Measurements from ENCODE around the gene PDE6G. TPM values are rescaled to one million over a fixed set of nuclear protein-coding genes. Genes with fewer than 3 reads are reported as not detected.
A peak's percentile ranks its signal among the peaks of the same experiment; 100 is the strongest.

The PDE6G gene
- total and polyA plus RNA-seq, 2 of the 8 experiments (the other 6 are each of a cell fraction or from before 2014, with no cell fraction given): 5.8 to 12.9 TPM

DNA sequence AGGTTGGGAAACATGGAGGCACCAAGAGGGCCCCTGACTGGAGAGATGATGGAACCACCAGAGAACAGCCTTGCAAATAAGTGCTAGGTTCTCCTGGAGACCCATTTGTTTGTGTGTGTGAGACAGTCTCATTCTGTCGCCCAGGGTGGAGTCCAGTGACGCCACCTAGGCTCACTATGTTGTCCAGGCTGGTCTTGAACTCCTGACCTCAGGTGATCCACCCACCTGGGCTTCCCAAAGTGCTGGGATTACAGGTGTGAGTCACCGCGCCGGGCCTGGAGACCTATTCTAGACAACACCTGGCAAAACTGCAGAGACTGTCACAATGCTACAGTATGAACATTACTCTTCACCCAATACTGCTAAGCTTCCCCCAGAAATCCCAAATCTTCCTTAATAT, 20.9 kb downstream of the PDE6G start:
- DNase-seq (ENCODE audit: low read depth in 1 of 2, low spot score in 2 of 2) (no peak), FAIRE-seq (no peak)
- ChIA-PET CTCF (ENCODE audit: partially characterized antibody) (interaction anchor here (1.2 to 1.5 kb wide), 2 partner anchors 12 to 33 kb away, joined by 3 to 5 read pairs; no protein-coding TSS in a partner anchor), POLR2A (ENCODE audit: partially characterized antibody) (interaction anchor here (0.7 to 2.8 kb wide), 5 partner anchors 10 to 97 kb away, joined by 3 to 11 read pairs (median 5); partner anchors contain the start of gene FAAP100)
- no peak overlapping the region for H3K18ac ChIP-seq (ENCODE audit: extremely low read depth, low read length)
- no peak overlapping the region for H3K14ac ChIP-seq (ENCODE audit: insufficient read length)
- no peak overlapping the region for H4K91ac ChIP-seq (replicated peaks; ENCODE audit: insufficient read length, low read length)
- peaks cover 7 to 47% of the 10 kb centered on the region in 2 experiments for H3K79me2 ChIP-seq (ENCODE audit: control insufficient read depth in 1 of 2, insufficient read depth in 2 of 2, low read length in 2 of 2)
- H2AK5ac ChIP-seq (ENCODE audit: low read depth, low read length): no peak overlapping the region
- H2AFZ ChIP-seq (ENCODE audit: low read length): no peak overlapping the region
- no peak overlapping the region for H2BK120ac ChIP-seq (replicated peaks; ENCODE audit: low read depth, low read length)
- no peak overlapping the region for H3K23ac ChIP-seq (ENCODE audit: insufficient read length)
- peaks cover 3% of the 10 kb centered on the region; the same call in 1 of the 2 replicates for H3K23me2 ChIP-seq (ENCODE audit: low read depth, low read length)
- H2BK20ac ChIP-seq (ENCODE audit: low read length): no peak overlapping the region
- H3K27ac ChIP-seq (ENCODE audit: low read depth, low read length): no peak overlapping the region
- H3K4me2 ChIP-seq (ENCODE audit: insufficient read depth in 1 of 2, low read depth in 2 of 2, low read length in 2 of 2): peak overlapping the region; percentile 72 to 74; a peak in 3 of 4 replicates
- no peak overlapping the region for H2BK12ac ChIP-seq (ENCODE audit: low read depth, low read length)
- no peak overlapping the region for H2BK15ac ChIP-seq (ENCODE audit: low read length)
- H3K56ac ChIP-seq (replicated peaks; ENCODE audit: insufficient read length, low read depth, low read length): no peak overlapping the region
- H4K5ac ChIP-seq (ENCODE audit: insufficient read length, low read depth, low read length): no peak overlapping the region
- H4K20me1 ChIP-seq (replicated peaks in 1 of 2; ENCODE audit: control insufficient read depth in 1 of 2, insufficient read depth in 2 of 2, low read length in 2 of 2): no peaks in the 10 kb centered on the region
- peaks cover 0 to 5% (median 0%) of the 10 kb centered on the region in 4 experiments; a peak in 1 of 8 replicates for H3K36me3 ChIP-seq (ENCODE audit: control insufficient read depth in 2 of 4, insufficient read depth in 4 of 4, low read length in 3 of 4)
- 90% methylated on average over 5 of the region's 5 CpGs; no CpG with 5 or more reads in 1 of the 2 experiments for WGBS, 2 experiments (ENCODE audit: extremely low coverage in 1 of 2, insufficient coverage in 1 of 2, insufficient read length in 1 of 2, insufficient replicate concordance in 2 of 2, low coverage in 1 of 2, low lambda C conversion rate in 2 of 2, missing lambda C conversion rate in 1 of 2)
- H3K9ac ChIP-seq (replicated peaks in 1 of 4; ENCODE audit: extremely low read depth in 1 of 4, low read depth in 3 of 4, low read length in 3 of 4): no peak overlapping the region
- H3K79me1 ChIP-seq (ENCODE audit: low read depth, low read length): peaks cover 4% of the 10 kb centered on the region
- H2BK5ac ChIP-seq (ENCODE audit: low read depth, low read length): no peak overlapping the region
- no peak overlapping the region for H4K8ac ChIP-seq (ENCODE audit: extremely low read depth, insufficient read depth, low read length)
- no peaks in the 10 kb centered on the region for H3K9me3 ChIP-seq (ENCODE audit: insufficient read depth in 2 of 2, low read depth in 1 of 2, low read length in 1 of 2)
- H3K4me3 ChIP-seq (ENCODE audit: extremely low read depth in 1 of 4, insufficient read depth in 2 of 4, low read depth in 3 of 4, low read length in 4 of 4): peak overlapping the region in 3 of 4 experiments; percentile 78 to 95 (median 79); a peak in 4 of 8 replicates
- H3K4ac ChIP-seq (replicated peaks; ENCODE audit: insufficient read length, low read depth, low read length): no peak overlapping the region
- no peaks in the 10 kb centered on the region for H3K27me3 ChIP-seq (replicated peaks in 1 of 4; ENCODE audit: control insufficient read depth in 3 of 4, extremely low read depth in 1 of 4, insufficient read depth in 3 of 4, low read length in 3 of 4)
- no peaks in the 10 kb centered on the region for H3K4me1 ChIP-seq (replicated peaks in 1 of 4; ENCODE audit: control insufficient read depth in 3 of 4, insufficient read depth in 4 of 4, low read length in 3 of 4)

All from H1 (cell line).